GM18508 (cell line): ENCODE data around the gene NCAPD2.
A peak's percentile ranks its signal among the peaks of the same experiment; 100 is the strongest.
"Not testable (repeated sequence)": the region's sequence is repeated elsewhere in the genome, so short reads cannot be mapped to it uniquely, and the experiment has no call there.

Experiments used
- ATAC-seq: cut with Tn5 transposase; IDR thresholded peaks from one replicate; pipeline ENCODE4 v1.9.1; 2021; ENCODE audit warnings: moderate number of reproducible peaks; ENCODE audit not compliant: insufficient read depth, unreplicated experiment

Gene NCAPD2

DNA sequence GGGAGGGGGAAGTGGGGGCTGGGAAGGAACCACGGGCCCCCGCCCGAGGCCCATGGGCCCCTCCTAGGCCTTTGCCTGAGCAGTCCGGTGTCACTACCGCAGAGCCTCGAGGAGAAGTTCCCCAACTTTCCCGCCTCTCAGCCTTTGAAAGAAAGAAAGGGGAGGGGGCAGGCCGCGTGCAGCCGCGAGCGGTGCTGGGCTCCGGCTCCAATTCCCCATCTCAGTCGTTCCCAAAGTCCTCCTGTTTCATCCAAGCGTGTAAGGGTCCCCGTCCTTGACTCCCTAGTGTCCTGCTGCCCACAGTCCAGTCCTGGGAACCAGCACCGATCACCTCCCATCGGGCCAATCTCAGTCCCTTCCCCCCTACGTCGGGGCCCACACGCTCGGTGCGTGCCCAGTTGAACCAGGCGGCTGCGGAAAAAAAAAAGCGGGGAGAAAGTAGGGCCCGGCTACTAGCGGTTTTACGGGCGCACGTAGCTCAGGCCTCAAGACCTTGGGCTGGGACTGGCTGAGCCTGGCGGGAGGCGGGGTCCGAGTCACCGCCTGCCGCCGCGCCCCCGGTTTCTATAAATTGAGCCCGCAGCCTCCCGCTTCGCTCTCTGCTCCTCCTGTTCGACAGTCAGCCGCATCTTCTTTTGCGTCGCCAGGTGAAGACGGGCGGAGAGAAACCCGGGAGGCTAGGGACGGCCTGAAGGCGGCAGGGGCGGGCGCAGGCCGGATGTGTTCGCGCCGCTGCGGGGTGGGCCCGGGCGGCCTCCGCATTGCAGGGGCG is 40.2 kb downstream of the NCAPD2 start, which contains the start of gene GAPDH:
Gene GAPDH, plus strand, starts transcription at position 595 of the 772 bp plus-strand sequence. CDS start 316 bp downstream, outside the sequence.
- peak; percentile 40 for ATAC-seq

DNA sequence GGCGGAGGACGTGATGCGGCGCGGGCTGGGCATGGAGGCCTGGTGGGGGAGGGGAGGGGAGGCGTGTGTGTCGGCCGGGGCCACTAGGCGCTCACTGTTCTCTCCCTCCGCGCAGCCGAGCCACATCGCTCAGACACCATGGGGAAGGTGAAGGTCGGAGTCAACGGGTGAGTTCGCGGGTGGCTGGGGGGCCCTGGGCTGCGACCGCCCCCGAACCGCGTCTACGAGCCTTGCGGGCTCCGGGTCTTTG is 40.7 kb downstream of the NCAPD2 start:
- ATAC-seq = no peak

DNA sequence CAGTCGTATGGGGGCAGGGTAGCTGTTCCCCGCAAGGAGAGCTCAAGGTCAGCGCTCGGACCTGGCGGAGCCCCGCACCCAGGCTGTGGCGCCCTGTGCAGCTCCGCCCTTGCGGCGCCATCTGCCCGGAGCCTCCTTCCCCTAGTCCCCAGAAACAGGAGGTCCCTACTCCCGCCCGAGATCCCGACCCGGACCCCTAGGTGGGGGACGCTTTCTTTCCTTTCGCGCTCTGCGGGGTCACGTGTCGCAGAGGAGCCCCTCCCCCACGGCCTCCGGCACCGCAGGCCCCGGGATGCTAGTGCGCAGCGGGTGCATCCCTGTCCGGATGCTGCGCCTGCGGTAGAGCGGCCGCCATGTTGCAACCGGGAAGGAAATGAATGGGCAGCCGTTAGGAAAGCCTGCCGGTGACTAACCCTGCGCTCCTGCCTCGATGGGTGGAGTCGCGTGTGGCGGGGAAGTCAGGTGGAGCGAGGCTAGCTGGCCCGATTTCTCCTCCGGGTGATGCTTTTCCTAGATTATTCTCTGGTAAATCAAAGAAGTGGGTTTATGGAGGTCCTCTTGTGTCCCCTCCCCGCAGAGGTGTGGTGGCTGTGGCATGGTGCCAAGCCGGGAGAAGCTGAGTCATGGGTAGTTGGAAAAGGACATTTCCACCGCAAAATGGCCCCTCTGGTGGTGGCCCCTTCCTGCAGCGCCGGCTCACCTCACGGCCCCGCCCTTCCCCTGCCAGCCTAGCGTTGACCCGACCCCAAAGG is 41.2 kb downstream of the NCAPD2 start:
- ATAC-seq = no peak

DNA sequence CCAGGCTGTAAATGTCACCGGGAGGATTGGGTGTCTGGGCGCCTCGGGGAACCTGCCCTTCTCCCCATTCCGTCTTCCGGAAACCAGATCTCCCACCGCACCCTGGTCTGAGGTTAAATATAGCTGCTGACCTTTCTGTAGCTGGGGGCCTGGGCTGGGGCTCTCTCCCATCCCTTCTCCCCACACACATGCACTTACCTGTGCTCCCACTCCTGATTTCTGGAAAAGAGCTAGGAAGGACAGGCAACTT is 41.7 kb downstream of the NCAPD2 start:
- no peak for ATAC-seq

DNA sequence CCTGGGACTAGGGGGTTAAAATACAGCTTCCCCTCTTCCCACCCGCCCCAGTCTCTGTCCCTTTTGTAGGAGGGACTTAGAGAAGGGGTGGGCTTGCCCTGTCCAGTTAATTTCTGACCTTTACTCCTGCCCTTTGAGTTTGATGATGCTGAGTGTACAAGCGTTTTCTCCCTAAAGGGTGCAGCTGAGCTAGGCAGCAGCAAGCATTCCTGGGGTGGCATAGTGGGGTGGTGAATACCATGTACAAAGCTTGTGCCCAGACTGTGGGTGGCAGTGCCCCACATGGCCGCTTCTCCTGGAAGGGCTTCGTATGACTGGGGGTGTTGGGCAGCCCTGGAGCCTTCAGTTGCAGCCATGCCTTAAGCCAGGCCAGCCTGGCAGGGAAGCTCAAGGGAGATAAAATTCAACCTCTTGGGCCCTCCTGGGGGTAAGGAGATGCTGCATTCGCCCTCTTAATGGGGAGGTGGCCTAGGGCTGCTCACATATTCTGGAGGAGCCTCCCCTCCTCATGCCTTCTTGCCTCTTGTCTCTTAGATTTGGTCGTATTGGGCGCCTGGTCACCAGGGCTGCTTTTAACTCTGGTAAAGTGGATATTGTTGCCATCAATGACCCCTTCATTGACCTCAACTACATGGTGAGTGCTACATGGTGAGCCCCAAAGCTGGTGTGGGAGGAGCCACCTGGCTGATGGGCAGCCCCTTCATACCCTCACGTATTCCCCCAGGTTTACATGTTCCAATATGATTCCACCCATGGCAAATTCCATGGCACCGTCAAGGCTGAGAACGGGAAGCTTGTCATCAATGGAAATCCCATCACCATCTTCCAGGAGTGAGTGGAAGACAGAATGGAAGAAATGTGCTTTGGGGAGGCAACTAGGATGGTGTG is 42.3 kb downstream of the NCAPD2 start:
- no peak for ATAC-seq

DNA sequence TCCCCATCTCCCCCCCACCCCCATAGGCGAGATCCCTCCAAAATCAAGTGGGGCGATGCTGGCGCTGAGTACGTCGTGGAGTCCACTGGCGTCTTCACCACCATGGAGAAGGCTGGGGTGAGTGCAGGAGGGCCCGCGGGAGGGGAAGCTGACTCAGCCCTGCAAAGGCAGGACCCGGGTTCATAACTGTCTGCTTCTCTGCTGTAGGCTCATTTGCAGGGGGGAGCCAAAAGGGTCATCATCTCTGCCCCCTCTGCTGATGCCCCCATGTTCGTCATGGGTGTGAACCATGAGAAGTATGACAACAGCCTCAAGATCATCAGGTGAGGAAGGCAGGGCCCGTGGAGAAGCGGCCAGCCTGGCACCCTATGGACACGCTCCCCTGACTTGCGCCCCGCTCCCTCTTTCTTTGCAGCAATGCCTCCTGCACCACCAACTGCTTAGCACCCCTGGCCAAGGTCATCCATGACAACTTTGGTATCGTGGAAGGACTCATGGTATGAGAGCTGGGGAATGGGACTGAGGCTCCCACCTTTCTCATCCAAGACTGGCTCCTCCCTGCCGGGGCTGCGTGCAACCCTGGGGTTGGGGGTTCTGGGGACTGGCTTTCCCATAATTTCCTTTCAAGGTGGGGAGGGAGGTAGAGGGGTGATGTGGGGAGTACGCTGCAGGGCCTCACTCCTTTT is 43.1 kb downstream of the NCAPD2 start:
- no peak for ATAC-seq

DNA sequence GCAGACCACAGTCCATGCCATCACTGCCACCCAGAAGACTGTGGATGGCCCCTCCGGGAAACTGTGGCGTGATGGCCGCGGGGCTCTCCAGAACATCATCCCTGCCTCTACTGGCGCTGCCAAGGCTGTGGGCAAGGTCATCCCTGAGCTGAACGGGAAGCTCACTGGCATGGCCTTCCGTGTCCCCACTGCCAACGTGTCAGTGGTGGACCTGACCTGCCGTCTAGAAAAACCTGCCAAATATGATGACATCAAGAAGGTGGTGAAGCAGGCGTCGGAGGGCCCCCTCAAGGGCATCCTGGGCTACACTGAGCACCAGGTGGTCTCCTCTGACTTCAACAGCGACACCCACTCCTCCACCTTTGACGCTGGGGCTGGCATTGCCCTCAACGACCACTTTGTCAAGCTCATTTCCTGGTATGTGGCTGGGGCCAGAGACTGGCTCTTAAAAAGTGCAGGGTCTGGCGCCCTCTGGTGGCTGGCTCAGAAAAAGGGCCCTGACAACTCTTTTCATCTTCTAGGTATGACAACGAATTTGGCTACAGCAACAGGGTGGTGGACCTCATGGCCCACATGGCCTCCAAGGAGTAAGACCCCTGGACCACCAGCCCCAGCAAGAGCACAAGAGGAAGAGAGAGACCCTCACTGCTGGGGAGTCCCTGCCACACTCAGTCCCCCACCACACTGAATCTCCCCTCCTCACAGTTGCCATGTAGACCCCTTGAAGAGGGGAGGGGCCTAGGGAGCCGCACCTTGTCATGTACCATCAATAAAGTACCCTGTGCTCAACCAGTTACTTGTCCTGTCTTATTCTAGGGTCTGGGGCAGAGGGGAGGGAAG is 43.9 kb downstream of the NCAPD2 start:
- not testable (repeated sequence) for ATAC-seq

DNA sequence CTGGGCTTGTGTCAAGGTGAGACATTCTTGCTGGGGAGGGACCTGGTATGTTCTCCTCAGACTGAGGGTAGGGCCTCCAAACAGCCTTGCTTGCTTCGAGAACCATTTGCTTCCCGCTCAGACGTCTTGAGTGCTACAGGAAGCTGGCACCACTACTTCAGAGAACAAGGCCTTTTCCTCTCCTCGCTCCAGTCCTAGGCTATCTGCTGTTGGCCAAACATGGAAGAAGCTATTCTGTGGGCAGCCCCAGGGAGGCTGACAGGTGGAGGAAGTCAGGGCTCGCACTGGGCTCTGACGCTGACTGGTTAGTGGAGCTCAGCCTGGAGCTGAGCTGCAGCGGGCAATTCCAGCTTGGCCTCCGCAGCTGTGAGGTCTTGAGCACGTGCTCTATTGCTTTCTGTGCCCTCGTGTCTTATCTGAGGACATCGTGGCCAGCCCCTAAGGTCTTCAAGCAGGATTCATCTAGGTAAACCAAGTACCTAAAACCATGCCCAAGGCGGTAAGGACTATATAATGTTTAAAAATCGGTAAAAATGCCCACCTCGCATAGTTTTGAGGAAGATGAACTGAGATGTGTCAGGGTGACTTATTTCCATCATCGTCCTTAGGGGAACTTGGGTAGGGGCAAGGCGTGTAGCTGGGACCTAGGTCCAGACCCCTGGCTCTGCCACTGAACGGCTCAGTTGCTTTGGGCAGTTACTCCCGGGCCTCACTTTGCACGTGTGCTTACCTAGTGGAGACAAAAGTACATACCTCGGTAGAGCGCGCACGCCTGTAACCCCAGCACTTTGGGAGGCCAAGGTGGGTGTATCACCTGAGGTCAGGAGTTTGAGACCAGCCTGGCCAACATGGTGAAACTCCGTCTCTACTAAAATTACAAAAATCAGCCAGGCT is 44.8 kb downstream of the NCAPD2 start:
- no peak for ATAC-seq

DNA sequence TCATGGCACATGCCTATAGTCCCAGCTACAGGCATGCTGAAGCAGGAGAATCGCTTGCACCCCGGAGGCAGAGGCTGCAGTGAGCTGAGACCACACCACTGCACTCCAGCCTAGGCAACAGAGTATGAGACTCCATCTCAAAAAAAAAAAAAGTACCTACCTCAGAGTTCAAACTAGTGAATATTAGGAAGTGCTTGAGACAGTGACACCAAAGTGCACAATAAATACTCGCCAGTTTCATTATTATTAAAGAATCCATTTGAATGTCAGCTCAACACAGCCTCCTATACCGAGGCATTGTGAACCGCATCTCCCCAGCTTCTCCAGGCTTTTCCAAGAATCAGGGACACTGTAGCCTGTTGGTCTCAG is 45.4 kb downstream of the NCAPD2 start:
- no peak for ATAC-seq

DNA sequence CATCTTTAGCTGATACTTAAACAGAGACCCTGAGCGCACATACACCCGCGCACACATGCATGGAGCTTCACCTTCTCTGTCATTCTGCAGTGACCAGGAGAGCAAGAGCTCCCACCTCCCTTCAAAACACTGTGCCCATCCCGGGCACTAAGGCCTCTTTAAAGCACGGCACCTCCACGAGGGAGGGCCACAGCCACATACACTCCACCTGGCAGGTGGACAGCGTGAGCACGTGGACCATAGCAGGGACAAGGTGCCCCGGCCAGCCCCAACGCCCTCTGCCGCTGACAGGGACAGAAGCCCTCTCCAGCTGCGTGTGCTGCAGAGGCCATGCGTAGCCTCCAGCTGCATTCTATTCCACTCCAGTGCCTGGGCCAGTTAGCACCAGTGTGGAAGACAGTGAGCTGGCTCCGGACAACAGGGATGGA is 45.8 kb downstream of the NCAPD2 start:
- no peak for ATAC-seq

DNA sequence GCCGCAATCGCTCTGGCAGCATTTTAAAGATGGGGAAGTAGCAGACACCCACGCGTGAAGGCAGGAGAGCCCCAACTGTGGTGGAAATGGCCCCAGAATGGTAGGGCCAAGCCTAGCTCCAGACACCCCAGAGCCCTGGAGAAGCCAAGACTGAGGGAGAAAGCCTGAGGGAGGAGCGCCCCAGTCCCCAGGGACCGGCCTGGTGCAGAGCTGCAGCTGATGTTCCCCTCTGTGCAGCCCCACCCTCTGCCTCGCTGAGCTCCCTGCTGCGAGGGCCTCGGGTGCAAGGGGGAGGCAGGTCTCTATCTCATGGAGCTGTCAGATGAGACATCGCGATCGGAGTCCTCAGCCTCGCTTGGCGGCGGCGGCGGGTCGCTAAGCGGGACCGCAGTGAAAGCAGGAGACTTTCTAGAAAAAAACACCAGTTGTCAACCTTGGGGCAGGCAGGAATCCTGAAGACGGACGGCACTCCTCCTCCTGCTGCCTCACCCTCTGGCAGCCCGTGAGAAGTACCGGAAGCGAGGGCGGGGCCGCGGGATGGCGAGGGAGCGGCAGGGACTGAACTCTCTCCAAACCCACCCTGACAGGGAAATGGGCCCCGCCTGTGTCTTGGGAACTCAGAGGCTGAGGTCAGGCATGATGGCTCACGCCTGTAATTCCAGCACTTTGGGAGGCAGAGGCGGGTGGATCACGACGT is 46.4 kb downstream of the NCAPD2 start:
- no peak for ATAC-seq

DNA sequence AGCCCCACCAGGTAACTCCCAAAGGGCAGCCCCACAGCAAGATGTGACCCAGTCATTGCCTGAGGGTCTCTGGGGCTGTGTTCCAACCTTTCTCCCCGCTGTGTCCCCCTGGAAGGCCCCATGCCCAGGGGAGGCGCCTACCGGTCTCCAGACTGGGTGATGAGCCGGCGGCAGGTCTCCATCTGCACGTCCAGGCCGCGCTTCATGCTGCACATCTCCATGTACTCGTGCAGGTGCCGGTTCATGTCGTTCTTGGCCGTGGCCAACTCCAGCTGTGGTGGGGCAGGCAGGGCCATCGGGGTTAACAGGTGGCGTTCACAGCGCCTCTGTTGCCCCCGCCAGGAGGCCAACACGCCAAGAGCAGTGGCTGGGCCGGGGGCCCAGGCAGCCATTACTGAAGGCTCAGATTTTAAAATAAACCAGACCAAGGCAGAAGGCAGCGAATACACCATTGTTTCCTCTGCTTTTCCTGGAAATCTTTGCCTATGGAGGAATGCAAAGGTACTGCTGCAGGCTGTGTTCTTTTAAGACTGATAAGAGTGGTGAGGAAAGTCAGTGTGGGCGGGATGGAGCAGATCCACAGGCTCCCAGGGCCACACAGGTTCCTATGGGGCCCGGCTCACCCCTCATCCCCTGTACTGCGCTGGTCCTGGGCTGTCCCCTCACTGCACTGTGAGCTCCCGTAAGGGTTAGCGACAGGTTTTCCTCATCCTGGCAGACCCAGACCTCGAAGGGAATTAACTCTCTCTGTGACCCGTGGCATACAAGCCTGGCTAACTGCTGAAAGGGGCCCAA is 47.7 kb downstream of the NCAPD2 start:
- ATAC-seq = no peak

DNA sequence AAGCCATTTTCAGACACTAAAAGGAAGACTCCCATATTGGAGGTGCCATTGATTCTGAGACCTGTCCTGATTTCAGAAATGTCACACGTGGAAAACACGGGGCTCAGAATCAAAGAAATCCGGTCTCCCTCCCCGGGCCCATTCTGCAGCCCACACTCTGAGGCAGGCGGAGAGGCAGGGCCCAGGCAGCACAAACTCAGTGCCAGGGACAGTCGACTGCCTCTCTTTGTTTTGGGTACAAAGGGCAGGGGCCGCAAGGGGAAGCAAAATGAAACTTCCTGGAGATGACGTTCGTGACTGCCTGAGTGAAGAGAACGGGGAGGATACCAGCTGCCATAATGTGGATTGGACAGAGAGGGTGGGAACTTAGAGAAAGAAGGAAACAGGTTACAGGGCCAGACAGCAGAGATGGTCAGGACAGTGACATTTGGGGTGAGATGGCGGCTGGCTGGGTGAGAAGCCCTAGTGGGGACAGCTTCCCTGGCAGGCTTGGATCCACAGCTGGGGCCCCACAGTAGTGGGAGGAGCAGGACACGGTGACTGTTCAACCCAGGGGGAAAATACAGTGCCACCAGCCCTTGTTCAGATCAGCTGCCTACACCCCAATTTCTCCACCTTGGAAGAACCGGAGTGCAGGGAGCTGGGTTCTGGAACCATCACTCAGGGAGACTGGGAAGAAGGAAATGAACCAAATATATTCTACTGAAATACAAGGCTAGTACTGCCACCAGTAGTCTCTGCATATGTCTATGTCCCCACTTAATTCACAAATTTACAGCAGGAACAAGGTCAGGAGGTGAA is 48.5 kb downstream of the NCAPD2 start:
- ATAC-seq = no peak

DNA sequence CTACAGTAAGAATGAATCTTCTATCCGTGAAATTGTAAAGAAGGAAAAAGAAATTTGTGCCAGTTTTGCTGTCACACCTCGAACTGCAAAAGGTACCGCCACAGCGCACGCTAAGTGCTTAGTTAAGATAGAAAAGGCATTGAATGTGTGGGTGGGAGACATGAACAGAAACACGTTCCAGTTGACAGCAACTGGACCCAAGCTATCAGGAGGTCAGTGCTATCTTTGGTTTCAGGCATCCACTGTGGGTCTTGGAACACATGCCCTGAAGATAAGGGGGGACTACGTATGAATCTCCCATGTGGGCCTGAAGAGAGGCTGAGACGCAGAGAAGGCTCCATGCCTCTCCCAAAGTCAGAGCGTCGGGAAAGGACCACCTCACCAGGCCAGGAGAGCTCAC is 52.1 kb downstream of the NCAPD2 start:
- ATAC-seq = no peak

DNA sequence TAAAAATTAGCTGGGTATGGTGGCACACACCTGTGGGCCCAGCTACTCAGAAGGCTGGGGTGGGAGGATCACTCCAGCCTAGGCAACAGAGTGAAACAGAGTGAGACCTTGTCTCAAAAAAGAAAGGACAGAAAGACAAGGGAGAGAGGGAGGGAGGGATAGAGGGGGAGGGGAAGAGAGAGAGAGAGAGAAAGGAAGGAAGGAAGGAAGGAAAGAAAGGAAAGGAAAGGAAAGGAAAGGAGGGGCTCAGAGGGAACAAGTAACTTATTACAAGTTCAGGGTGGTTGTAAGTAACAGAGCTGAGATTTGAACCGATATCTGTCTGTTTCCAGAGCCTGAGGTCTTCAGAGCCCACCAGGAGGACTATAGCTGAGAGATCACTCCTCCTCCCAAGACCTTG is 53.7 kb downstream of the NCAPD2 start:
- no peak for ATAC-seq

DNA sequence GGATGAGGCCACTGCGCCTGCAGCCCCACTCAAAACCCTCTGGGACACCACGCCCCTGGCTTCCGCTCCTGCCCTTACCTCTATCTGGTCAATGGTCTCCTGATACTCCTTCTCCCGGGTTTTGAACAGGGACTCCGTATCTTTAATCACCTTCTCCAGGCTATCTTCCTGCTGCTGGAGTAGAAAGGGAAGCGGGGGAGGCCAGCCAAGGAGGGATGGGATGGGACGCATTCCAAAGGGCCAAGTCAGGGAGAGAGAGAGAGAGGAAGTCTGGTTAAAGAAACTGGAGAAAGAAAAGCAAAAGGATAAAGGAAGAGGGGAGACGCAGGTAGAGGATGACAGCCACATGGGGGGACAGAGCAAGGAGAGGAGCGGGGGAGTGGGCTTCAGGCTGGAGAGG is 54.1 kb downstream of the NCAPD2 start:
- no peak for ATAC-seq

DNA sequence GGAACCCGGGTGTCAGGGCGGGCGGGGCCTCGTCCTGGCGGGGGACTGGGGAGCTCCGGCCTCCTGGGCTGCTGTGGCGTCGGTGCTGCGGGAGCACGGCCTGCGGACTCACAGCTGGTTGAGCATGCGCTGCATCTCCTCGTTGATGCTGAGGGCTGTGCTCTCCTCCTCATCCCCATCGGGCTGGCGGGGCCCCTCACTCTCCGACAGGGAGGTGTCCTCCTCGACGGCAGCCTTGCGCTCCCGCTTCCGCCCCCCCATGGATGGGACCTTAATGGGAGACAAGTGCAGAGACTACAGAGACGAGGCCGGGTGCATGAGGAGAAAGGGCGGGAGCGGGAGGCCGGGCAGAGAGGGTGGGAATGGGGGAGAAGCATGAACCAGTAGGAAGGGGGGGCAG is 54.7 kb downstream of the NCAPD2 start:
- no peak for ATAC-seq
